GM21529 (cell line): ENCODE data around the gene CDH3.

Experiments used
- ATAC-seq: cut with Tn5 transposase; IDR thresholded peaks from one replicate; pipeline ENCODE4 v1.9.1; 2021; ENCODE audit not compliant: unreplicated experiment

Gene CDH3

DNA sequence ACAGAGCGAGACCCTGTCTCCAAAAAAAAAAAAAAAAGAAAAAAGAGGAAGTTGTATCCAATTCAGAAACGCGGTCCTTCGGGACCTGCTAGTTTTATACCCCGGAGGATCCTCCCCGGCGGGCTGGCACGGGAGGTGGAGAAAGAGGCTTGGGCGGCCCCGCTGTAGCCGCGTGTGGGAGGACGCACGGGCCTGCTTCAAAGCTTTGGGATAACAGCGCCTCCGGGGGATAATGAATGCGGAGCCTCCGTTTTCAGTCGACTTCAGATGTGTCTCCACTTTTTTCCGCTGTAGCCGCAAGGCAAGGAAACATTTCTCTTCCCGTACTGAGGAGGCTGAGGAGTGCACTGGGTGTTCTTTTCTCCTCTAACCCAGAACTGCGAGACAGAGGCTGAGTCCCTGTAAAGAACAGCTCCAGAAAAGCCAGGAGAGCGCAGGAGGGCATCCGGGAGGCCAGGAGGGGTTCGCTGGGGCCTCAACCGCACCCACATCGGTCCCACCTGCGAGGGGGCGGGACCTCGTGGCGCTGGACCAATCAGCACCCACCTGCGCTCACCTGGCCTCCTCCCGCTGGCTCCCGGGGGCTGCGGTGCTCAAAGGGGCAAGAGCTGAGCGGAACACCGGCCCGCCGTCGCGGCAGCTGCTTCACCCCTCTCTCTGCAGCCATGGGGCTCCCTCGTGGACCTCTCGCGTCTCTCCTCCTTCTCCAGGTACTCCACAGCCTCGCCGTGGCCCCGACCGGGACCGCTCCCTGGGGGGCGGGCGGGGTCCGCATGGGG is at the start of gene CDH3:
TSS of gene CDH3 (plus strand) at position 596 of the 779 bp plus-strand sequence. CDS start at position 666, 70 bp downstream.
- ATAC-seq = no peak

DNA sequence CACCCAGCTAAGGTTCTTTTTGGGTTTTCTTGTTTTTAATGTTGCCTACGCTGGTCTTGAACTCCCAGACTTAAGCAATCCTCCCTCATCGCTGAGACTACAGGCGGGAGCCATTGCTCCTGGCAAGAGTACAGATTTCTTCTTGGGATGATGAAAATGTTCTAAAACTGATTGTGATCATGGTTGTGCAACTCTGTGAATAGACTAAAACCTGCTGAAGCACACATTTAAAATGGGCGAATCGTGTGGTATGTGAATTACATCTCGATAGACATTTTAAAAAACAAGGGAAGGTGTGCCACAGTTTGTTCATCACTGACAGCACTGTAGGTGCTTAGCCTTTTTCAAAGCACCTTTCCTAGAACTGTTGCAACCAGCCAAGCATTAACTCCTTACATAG is 48.8 kb upstream of the CDH3 start:
- ATAC-seq = no peak

DNA sequence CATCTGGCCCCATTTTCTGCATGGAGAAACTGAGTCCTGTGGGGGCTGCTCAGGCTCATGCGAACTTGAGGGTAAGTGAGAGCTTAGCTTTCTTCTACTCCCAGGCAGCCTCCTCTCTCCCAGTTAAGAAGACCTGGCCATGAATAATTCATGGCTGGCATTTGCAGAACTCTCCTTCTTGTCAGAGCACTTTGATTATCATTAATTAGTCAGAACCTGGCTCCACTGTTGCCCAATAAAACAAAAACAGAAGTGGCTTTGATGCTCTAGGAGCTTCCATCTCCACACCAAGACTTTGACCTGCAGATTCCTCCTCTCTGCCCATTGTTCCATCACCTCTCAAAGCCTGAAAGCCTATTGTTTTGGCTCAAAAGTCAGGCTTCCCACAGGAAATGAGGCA is 45.5 kb upstream of the CDH3 start:
- ATAC-seq = no peak

DNA sequence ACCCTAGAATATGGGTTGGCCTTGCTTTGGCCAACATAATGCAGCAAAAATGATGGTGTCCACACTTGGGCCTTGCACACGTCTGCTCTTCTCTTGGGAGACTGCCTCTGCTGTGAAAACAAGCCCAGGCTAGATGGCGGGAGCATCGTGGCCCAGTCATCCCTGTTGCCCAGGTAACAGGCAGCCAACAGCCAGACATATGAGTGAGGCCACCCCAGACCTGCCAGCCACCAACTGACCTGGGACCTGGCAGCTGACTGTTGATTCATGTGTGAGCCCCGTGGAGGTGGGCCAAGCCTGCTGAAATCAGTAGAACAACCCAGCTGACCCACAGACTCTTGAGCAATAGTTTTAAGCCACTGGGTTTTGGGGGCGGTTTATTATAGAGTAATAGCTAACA is 39.4 kb upstream of the CDH3 start:
- ATAC-seq = no peak

DNA sequence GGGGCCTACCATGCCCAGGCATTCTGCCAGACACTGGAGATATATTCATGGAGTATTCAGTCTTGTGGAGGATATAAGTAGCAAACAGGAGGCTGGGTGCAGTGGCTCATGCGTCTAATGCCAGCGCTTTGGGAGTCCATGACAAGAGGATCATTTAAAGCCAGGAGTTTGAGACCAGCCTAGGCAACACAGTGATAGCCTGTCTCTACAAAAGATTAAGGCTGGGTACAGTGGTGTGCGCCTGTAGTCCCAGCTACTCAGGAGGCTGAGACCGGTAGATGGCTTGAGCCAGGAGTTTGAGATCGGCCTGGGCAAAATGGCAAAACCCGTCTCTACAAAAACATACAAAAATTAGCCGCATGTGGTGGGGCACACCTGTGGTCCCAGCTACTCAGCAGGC is 37.7 kb upstream of the CDH3 start:
- ATAC-seq = no peak

DNA sequence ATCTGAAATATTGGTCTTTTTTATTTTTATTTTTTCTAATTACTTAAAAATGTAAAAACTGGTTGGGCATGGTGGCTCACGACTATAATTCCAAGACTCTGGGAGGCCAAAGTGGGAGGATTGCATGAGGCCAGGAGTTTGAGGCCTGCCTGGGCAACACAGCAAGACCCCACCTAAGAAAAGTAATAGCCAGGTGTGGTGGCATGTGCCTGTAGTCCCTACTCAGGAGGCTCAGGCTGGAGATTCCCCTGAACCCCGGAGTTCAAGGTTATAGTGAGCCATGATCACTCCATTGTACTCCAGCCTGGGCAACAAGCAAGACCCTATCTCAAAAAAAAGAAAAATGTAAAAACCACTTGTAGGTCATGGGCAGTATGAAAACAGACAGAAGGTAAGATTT is 36.8 kb upstream of the CDH3 start:
- no peak for ATAC-seq

DNA sequence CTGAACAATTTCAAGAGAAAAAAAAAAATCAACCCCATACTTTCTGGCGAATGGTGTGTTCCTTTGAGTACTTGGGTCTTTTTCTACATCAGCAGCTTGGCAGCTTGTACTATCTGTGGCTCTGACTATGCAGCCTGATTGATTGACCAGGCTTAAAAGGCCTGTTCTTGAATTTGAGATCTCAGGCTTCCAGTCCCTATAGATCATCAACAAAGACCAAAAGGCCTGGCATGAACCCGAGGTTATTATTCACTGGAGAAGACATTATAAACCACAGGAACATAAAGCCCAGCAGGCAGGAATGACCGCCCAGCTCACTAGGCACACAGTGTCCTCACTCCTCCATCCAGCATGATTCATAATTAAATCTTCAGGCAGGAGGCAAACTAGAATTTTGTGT is 32.1 kb upstream of the CDH3 start:
- ATAC-seq = no peak

DNA sequence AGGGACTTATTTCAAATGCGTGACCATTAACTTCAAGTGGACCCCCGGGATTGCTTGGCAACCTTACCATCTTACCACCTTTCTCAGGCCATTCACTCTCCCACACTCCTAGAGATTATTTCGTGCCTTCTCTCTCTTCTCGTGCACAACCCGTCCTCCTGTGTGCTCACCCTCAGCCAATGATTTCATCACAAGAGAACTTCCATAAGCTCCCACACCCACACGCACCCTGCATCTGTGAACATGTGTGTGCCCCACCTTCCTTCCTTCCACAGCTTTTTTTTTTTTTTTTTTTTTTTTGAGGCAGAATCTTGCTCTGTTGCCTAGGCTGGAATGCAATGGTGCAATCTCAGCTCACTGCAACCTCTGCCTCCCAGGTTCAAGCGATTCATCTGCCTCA is 27.4 kb upstream of the CDH3 start:
- ATAC-seq = no peak

DNA sequence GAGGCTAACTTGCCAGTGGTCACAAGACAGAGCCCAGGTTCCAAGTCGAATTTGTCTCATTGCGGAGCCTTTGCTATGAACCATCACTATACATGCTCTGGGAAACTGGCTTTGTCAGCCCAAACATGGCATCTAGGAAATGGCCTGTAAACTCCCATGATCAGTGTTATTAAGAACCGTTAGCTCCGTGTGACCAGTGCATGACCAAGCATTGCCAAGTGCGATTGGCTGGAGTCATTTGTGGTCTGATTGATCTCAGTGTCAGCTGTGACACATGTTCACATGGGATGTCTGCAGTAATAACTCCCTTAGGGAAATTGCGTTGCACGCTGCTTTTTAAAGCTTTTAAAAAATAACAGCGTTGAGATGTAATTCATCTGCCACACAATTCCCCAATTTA is 18.6 kb upstream of the CDH3 start:
- no peak for ATAC-seq

DNA sequence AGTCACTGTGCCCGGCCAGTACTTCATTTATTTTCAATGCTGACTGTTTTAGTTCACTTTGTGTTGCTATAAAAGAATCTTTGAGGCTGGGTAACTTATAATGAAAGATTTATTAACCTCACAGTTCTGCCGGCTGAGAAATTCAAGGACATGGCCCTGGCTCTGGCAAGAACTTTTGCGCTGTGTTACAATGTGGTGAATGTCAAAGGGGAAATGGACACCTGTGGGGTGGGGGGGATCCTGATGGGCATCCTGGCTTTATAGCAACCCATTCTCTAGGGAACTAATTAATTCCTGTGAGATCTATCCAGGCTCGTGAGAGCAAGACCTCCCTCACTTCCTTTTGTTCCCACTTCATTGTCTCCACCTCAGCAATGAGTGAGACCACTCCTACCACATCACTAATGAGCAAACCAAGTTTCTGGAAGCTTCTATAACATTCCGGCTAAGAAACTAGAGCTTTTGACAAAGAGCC is 17.1 kb upstream of the CDH3 start:
- ATAC-seq = no peak

DNA sequence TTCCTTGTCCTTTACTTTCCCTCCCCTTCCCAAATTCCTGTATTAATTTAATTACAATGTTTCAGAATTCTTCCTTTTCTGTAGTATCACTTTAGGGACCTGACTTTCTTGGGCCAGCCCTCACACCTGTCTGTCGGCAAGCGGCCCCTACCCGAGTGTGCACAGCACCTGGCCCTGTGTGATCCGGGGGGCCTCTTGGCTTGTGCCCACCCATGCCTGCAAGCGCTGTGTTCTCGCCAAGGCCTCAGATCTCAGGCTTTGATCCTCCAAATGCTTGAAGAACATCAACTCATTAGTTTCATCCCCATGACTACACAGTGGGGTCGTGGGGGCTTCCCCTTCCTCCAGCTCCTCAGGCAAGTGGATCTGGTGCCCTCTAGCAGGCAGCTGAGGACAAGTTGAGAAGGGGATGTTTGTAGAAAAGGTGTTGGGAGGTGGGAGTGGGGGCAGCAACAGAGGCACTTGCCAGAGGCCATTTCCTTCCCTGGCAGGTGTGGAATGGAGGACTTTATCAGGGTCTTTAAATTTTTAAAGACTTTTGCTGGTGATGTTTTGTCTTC is 15.7 kb upstream of the CDH3 start:
- ATAC-seq = no peak

DNA sequence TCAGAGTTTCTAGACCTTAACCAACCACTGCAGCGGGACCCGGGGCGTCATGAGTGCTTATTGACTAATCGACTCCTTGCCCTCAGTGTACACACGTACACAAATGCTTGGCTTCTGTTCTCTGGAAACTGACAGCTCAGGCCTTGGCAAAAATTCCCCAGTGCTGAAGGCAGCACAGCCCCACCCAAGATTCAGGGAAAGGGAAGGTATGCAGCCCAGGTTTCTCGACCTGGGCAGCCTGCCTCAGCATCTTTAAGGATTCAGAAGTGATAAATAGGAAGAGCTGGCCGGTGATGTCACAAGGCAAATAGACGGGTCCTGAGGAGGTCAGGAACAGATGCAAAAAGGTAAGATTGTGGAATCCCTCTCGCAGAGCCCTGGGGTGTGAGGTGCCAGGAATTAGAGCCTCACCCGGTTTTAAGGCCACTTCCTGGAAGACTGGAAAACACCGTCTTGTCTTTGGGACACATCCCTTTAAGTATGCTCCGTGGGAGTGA is 9.0 kb upstream of the CDH3 start:
- no peak for ATAC-seq

DNA sequence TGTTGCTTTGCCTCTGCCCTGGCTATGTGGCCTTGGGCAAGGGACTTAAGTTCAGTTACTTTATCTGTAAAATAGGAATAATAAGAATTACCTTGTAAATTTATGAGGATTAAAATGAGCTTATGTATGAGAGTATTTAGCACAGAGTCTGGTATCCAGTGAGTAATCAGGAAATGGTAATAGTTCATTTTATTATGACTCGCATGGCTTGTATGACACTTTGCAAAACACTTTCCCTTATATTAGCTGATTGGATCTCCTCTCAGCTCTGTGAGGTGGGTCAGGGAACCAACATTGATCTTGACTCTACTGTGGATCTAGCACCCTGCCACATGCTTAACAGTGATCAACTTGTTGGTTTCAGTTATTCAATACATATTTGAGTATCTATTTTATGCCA is 8.3 kb upstream of the CDH3 start:
- ATAC-seq = no peak

DNA sequence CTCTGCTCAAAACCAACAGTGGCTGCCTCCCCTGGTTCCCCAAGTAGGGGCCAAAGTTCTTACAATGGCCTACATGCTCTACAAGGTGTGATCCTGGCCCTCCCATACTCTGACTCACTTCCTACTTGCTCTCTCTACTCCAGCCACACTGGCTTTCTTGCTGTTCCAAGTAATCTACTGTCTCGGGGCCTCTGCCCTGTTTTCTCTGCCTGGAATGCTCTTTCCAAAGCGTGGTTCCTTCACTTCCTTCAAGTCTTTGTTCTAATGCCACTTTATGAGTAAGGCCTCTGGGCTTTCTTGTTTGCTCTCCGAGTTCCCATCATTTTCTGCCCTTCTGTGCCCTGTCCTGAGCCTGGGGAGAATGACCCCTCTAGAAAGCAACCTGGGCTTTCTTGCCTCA is 4.1 kb upstream of the CDH3 start:
- ATAC-seq = no peak

DNA sequence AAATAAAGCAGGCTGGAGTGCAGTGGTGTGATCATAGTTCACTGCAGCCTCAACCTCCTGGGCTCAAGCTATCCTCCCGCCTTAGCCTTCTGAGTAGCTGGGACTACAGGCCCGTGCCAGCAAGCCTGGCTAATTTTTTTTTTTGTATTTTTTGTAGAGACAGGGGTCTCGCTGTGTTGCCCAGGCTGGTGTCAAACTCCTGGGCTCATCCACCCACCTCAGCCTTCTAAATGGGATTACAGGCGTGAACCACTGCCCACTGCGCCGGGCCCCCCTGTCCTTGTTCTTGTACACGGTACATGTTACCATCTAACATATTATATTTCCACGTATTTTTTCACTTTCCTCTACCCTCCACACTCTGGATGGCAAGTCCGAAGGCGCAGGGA is 3.1 kb upstream of the CDH3 start:
- ATAC-seq = no peak

DNA sequence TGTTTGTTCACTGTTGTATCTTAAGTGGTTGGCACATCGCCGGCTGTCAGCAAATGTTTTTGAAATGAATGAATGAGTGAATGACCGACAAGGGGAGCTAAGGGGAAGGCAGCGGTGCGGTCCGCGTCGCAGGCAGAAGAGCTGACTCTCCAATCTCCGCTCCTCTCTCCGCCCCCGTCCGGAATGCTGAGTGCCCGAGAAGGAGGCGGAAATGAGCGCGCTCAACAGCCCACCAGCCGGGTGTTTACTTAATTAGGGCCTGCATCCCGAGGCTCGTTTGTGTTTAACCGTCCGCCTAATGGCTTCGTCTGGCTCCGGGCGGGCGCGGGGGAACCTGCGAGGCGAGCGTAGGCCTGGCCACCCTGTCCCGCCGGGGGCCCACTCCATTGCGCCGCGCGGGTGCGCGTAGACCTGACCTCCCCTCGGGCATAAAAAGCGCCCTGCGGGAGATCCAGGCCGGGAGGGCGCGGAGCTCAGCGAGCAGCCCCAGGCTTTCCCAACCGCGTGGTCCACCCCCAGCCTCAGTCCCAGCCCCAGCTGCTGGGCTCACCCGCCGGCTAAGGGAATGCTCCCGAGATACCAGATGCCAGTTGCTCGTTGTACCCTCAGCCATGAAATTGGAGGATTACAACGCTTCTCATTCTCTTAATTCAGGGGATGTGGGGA is 2.5 kb upstream of the CDH3 start:
- no peak for ATAC-seq

DNA sequence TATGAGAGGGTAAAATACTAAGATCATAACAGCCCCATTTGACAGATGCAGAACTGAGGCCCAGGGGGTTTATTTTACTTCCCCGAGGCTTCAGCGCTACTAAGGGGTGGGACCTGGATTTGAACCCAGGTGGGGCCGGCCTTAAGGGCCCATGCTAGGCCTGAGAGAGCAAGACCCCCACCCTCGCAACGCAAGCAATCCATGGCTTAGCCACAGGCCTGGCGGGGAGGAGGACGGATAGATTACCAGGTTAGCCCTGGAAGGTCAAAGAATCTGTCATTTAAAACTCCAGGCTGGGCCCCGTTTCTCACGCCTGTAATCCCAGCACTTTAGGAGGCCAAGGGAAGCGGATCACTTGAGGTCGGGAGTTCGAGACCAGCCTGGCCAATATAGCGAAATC is 1.9 kb upstream of the CDH3 start:
- ATAC-seq = no peak

DNA sequence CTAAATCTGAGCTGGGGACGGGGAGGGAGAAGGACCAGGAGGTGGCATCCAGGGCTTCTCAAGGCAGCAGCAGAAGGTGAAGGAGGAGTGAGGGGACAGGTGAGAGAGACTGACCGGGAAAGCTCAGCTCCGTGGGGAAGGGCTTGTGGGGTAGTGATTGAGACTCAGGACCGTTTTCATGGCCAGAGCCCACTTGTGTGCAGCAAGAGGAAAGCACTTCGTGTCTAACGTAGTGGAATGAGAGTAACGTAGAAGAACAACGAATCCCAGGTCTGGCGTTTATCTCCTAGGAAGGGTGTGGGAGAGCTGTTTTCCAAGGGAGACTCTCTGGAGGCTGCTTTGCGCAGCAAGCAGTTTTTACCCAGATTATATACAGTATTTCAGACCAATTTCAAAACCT is 1.3 kb upstream of the CDH3 start:
- ATAC-seq = no peak

DNA sequence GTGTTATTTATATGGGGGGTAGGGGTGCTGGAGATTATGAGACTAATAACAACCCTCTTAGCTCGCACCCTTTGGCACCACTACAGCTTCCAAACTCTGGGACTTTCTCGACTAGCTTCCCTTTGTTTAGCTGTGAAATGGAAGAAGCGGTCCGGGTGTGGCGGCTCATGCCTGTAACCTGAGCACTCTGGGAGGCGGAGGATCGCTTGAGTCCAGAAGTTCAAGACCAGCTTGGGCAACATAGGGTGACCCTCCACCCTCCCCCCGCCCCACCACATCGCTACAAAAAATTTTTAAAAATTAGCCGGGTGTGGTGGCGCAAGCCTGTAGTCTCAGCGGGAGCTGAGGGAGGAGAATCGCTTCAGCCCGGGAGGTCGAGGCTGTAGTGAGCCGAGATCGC is 814 bp upstream of the CDH3 start:
- no peak for ATAC-seq

DNA sequence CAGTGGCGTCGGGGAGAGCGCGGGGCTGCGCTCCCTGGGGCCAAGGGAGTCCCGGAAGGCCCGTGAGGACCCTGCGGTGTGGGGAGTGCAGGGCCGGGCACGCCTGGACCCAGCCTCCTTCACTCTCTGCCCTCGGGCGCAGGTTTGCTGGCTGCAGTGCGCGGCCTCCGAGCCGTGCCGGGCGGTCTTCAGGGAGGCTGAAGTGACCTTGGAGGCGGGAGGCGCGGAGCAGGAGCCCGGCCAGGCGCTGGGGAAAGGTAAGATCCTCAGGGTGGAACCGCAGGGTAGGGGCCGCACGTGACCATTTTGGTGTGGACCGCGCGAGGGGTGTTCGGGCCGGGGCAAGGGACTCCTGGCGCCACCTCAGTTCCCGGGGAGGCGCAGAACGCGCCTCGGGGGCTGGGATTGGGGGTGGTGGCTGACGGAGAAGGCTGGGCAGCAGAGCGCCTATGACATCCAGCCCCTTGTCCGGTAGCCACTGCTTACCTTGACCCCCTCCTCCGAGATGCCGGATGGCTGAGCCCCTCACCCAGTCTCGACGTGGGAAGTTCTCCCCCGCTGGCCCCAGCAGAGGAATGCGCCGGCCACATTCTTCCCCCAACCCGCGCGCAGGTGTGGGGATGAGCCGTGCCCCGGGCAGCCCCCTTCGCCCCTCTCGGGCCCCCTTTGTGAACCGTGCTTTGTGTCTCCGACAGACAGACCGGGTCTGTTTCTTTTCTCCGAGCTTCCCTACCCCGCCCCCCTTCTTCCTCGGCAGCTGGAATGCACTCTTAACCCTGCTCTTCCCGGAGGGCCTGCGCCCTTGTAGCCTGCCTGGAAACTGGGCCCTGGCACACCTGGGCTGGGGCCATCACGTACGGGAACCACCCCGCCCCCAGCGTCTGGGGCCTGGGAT is 631 bp downstream of the CDH3 start:
- ATAC-seq = no peak

DNA sequence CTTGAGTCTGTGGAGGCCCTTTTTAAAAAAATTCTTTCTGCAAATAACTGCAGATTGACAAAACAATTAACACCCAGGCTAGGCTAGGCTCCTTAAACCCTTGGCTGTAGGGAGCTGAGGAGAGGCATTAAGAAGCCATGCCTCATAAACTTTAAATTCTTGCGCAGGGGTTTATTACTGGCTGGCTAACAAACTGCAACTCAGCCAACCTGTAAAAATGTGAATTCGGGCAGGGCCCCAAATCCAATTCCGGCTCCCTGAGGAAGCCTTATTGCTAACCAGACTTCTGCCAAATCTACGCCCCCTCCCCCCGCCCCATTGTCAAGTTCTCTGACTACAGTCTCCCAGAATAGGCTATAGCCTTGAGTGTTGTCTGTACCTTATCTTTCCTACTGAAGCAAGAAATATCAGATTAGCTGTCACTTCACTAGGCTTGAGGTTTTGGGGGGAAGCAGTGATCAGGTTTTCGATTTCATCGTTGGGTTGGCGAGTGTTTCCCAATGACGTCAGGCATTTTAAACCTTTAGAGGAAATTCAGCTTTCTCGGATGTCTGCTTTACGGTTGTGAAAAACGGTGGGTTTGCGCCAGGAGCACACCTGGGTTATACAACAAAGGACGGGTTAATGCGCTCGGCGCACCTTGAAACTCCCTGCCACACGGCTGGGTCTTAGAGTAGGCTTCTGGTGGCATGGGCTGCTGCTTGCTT is 2.0 kb downstream of the CDH3 start:
- ATAC-seq = no peak
